Endothelial cell of umbilical vein (primary cell): Measurements from ENCODE around the gene IGLON5. TPM values are rescaled to one million over a fixed set of nuclear protein-coding genes. Genes with fewer than 3 reads are reported as not detected.

Experiments used
- BruUV-seq: library from RNA; stranded (reverse); fragments of 400-500 nt; replicated peaks from 2 replicates; lab custom pipeline; 2021; lab: Mats Ljungman, UMichigan
- CTCF ChIA-PET: fragments of 300-600, 350-600 bp; sonication (Branson Sonifier 250); formaldehyde crosslinking; loops from one replicate; lab custom pipeline; 2021; ENCODE audit warnings: antibody characterized with exemption, inconsistent platforms; lab: Charles Lee
- POLR2A ChIA-PET: fragments of 300-600, 350-600 bp; sonication (Branson Sonifier 250); formaldehyde crosslinking; loops from one replicate; lab custom pipeline; 2021; ENCODE audit warnings: antibody characterized with exemption, inconsistent platforms; lab: Charles Lee
- DNase-seq: peaks from one replicate; pipeline ENCODE4 v3.0.0-alpha.2; 2011; ENCODE audit warnings: low read depth, low spot score
- FAIRE-seq: peaks from 2 replicates; lab custom pipeline; 2011; peaks lifted over from hg19 to GRCh38; lab: Jason Lieb, UNC
- H2AFZ ChIP-seq: 2 replicates; pipeline ENCODE4 v1.6.0; 2012; ENCODE audit warnings: low read depth, low read length, control low read depth, inconsistent platforms
- H3K27ac ChIP-seq: 2 replicates; pipeline ENCODE4 v1.5.1; 2011; ENCODE audit warnings: low read depth, mild to moderate bottlenecking, control low read depth, low read length, moderate library complexity; ENCODE audit not compliant: insufficient read depth
- H3K27me3 ChIP-seq, 2 experiments: 2 replicates each; pipeline versions ENCODE4 v1.6.0 to v1.6.1; 2011; ENCODE audit warnings: low read length in 2 of 2, mixed read lengths in 1 of 2; ENCODE audit not compliant: control insufficient read depth in 2 of 2, insufficient read depth in 2 of 2
- H3K36me3 ChIP-seq, 2 experiments: 2 replicates in 1 of 2; 3 replicates in 1 of 2; pipeline ENCODE4 v1.5.1; 2011; ENCODE audit warnings: low read length in 2 of 2, mild to moderate bottlenecking in 1 of 2, moderate library complexity in 1 of 2; ENCODE audit not compliant: control insufficient read depth in 2 of 2, insufficient read depth in 2 of 2; ENCODE audit errors: extremely low read depth in 1 of 2
- H3K4me1 ChIP-seq: 3 replicates; pipeline ENCODE4 v1.5.1; 2011; ENCODE audit warnings: mild to moderate bottlenecking, low read length; ENCODE audit not compliant: control insufficient read depth, insufficient read depth; ENCODE audit errors: extremely low read depth
- H3K4me2 ChIP-seq: 2 replicates; pipeline ENCODE4 v1.6.1; 2011; ENCODE audit warnings: low read length, control low read depth, mixed read lengths; ENCODE audit not compliant: insufficient read depth
- H3K4me3 ChIP-seq, 3 experiments: fragments of 200-600 bp in 1 of 3; sonication (generic), shearing (Covaris generic) in 1 of 3; replicated peaks in 1 of 3; 2 replicates each; pipeline ENCODE4 v1.5.1; 2011 to 2016; ENCODE audit warnings: control low read depth in 3 of 3, low read length in 3 of 3, mild to moderate bottlenecking in 2 of 3, inconsistent platforms in 1 of 3, low read depth in 1 of 3, moderate library complexity in 1 of 3; ENCODE audit not compliant: insufficient read depth in 1 of 3
- H3K79me2 ChIP-seq: 2 replicates; pipeline ENCODE4 v1.6.0; 2012; ENCODE audit warnings: low read length, inconsistent platforms; ENCODE audit not compliant: control insufficient read depth, insufficient read depth
- H3K9ac ChIP-seq: replicated peaks from 2 replicates; pipeline ENCODE3; 2011; ENCODE audit warnings: low read length, control low read depth; ENCODE audit not compliant: insufficient read depth; ENCODE audit errors: extremely low read depth
- H3K9me1 ChIP-seq: replicated peaks from 3 replicates; pipeline ENCODE4 v1.6.0; 2011; ENCODE audit warnings: mild to moderate bottlenecking, low read length; ENCODE audit not compliant: control insufficient read depth, insufficient read depth; ENCODE audit errors: extremely low read depth
- H3K9me3 ChIP-seq: replicated peaks from 2 replicates; pipeline ENCODE4 v1.5.1; 2012; ENCODE audit warnings: low read length, inconsistent platforms; ENCODE audit not compliant: control insufficient read depth, insufficient read depth
- H4K20me1 ChIP-seq: replicated peaks from 2 replicates; pipeline ENCODE3; 2011; ENCODE audit warnings: mild to moderate bottlenecking, low read length; ENCODE audit not compliant: control insufficient read depth, insufficient read depth; ENCODE audit errors: extremely low read depth
- GATA2 ChIP-seq: IDR thresholded peaks from 2 replicates; pipeline ENCODE4 v1.7.0; 2011; ENCODE audit warnings: low read depth, mild to moderate bottlenecking, moderate library complexity, mixed read lengths, low read length; ENCODE audit not compliant: insufficient read length, insufficient read depth
- MYC ChIP-seq: IDR thresholded peaks from one replicate; pipeline ENCODE4 v1.6.1; 2011; ENCODE audit warnings: mild to moderate bottlenecking, low read depth, low read length
- POLR2AphosphoS5 ChIP-seq: IDR thresholded peaks from 2 replicates; pipeline ENCODE4 v1.6.1; 2012; ENCODE audit warnings: low read depth, mild to moderate bottlenecking, control low read depth, low read length, moderate library complexity; ENCODE audit not compliant: insufficient read depth
- dilution Hi-C: fragments of 300-500 bp; cut with MboI; formaldehyde crosslinking; loops from one replicate; pipeline ENCODE4 v1.15.0; 2019; ENCODE audit warnings: low sequenced_read_pairs; ENCODE audit not compliant: extremely low pct_ligation_motif_present
- intact Hi-C: fragments of 100-400 bp; cut with micrococcal nuclease; formaldehyde crosslinking; loops from one replicate; pipeline ENCODE4 v1.10.0; 2022
- polyA plus RNA-seq, 4 experiments: library from polyadenylated mRNA; depleted of rRNA in 3 of 4; stranded (reverse) in 3 of 4; unstranded in 1 of 4; fragments of >200 nt; gene quantifications; 2 replicates each; pipeline versions ENCODE4 v1.2.1 to v1.2.3, GENCODE V29; 2011 to 2012; ENCODE audit warnings: missing spikeins in 1 of 4
- total RNA-seq: library from RNA; stranded (reverse); gene quantifications from 2 replicates; pipeline ENCODE4 v1.2.3, GENCODE V29; 2021
- TF ChIP-seq, protein P1 (sequence below), 2 donors: IDR thresholded peaks; 1 replicate in 1 of 2; 2 replicates in 1 of 2; pipeline ENCODE4 v1.5.1; 2011; ENCODE audit warnings: low read length in 2 of 2, mild to moderate bottlenecking in 2 of 2, moderate library complexity in 2 of 2, control low read depth in 1 of 2, inconsistent platforms in 1 of 2, low read depth in 1 of 2; ENCODE audit not compliant: insufficient read depth in 1 of 2; ENCODE audit errors: extremely low read depth in 1 of 2

The IGLON5 gene
- total and polyA plus RNA-seq, 2 donors (not counting 3 experiments of a cell fraction or from before 2014, with no cell fraction given) = not detected

DNA sequence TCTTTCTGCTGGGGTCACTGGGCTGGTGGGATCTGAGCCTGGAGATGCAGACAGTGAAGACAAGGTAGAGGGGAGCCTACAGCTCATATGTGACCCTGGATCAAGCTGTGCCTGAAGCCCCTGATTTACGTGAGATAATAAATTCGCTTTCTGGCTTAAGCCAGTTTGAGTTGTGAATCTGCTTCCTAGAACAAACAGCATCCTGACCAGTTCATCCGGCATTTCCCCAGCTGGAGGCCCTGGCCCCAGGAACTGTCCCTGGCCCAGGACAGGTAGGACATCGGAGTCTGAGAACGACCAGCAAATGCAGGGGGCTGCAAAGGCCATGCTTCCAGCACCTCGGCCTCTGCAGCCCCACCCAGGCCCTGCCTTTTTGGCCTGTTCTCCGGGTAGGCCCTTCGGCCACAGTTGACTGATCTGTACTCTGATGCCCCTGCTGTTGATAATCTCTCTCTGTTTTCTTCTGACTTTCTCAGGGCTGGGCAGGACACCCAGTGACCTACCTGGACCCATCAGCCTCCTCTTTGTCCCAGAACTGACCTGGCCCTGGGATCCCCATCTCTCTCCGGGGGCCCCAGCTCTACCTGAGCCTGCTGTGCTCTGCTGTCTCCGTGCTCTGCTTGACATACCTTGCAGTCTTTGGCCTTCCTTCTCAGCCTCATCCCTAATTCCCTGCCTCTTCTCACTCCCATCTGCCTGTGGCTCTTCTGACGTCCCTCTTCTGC lies 40.0 kb downstream of the IGLON5 start:
- POLR2A ChIA-PET = no interaction called here
- dilution Hi-C loops (no loop called here), intact Hi-C loops (no loop called here)
- no peak overlapping the region for H3K27ac ChIP-seq
- no peaks in the 10 kb centered on the region for H4K20me1 ChIP-seq
- CTCF ChIA-PET = interaction anchor here (1.2 kb wide), 1 partner anchor 12 kb away, joined by 4 read pairs; no protein-coding TSS in a partner anchor
- DNase-seq (no peak), FAIRE-seq (no peak)
- H3K4me2 ChIP-seq = no peak overlapping the region
- TF ChIP-seq MYC (no peak), POLR2AphosphoS5 (no peak), GATA2 (no peak)
- TF ChIP-seq, protein P1, sequence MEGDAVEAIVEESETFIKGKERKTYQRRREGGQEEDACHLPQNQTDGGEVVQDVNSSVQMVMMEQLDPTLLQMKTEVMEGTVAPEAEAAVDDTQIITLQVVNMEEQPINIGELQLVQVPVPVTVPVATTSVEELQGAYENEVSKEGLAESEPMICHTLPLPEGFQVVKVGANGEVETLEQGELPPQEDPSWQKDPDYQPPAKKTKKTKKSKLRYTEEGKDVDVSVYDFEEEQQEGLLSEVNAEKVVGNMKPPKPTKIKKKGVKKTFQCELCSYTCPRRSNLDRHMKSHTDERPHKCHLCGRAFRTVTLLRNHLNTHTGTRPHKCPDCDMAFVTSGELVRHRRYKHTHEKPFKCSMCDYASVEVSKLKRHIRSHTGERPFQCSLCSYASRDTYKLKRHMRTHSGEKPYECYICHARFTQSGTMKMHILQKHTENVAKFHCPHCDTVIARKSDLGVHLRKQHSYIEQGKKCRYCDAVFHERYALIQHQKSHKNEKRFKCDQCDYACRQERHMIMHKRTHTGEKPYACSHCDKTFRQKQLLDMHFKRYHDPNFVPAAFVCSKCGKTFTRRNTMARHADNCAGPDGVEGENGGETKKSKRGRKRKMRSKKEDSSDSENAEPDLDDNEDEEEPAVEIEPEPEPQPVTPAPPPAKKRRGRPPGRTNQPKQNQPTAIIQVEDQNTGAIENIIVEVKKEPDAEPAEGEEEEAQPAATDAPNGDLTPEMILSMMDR (IDR thresholded peaks at IDR 0.05; ENCODE audit: extremely low read depth in 1 of 2, insufficient read depth in 1 of 2, low read depth in 1 of 2, low read length in 2 of 2) = no peak
- no peak overlapping the region for H3K9ac ChIP-seq
- no peaks in the 10 kb centered on the region for H3K9me1 ChIP-seq
- no peaks in the 10 kb centered on the region for H3K79me2 ChIP-seq
- no peak overlapping the region for H2AFZ ChIP-seq
- H3K4me3 ChIP-seq = no peak overlapping the region
- H3K27me3 ChIP-seq = no peaks in the 10 kb centered on the region
- no TSS peak for BruUV-seq
- no peaks in the 10 kb centered on the region for H3K9me3 ChIP-seq
- no peaks in the 10 kb centered on the region for H3K4me1 ChIP-seq
- H3K36me3 ChIP-seq = peaks cover 0 to 3% of the 10 kb centered on the region in 2 experiments
